RWPE2 (cell line): ENCODE results near the gene ZBTB48.

Experiments
- ATAC-seq: fragments of 200-7000 bp; cut with Tn5 transposase; 3 replicates; pipeline ENCODE4 v1.9.1; 2021; ENCODE audit warnings: low read depth
- DNase-seq: peaks from one replicate; pipeline ENCODE4 v3.0.0-alpha.2; 2020; ENCODE audit warnings: low spot score
- H3K27ac ChIP-seq: fragments of 450-650 bp; 2 replicates; pipeline ENCODE4 v1.5.1; 2017; ENCODE audit warnings: mild to moderate bottlenecking; ENCODE audit not compliant: poor library complexity, severe bottlenecking
- H3K27me3 ChIP-seq: fragments of 250-450 bp; sonication (Bioruptor Pico); 2 replicates; pipeline ENCODE4 v1.5.1; 2021; ENCODE audit warnings: mild to moderate bottlenecking, moderate library complexity; ENCODE audit not compliant: insufficient read depth, poor library complexity, severe bottlenecking
- H3K36me3 ChIP-seq: fragments of 250-450 bp; sonication (Bioruptor Pico); 2 replicates; pipeline ENCODE4 v1.5.1; 2020; ENCODE audit warnings: low read depth, mild to moderate bottlenecking, moderate library complexity
- H3K4me1 ChIP-seq: fragments of 250-450 bp; sonication (Bioruptor Pico); 2 replicates; pipeline ENCODE4 v1.5.1; 2021; ENCODE audit warnings: mild to moderate bottlenecking, moderate library complexity; ENCODE audit not compliant: insufficient read depth, poor library complexity, severe bottlenecking
- H3K4me3 ChIP-seq: fragments of 250-450 bp; sonication (Bioruptor Pico); 2 replicates; pipeline ENCODE4 v1.5.1; 2021; ENCODE audit warnings: mild to moderate bottlenecking, moderate library complexity; ENCODE audit not compliant: severe bottlenecking
- H3K9me3 ChIP-seq: fragments of 250-450 bp; sonication (Bioruptor Pico); 2 replicates; pipeline ENCODE4 v1.5.1; 2021; ENCODE audit warnings: mild to moderate bottlenecking, moderate library complexity; ENCODE audit not compliant: severe bottlenecking
- TF ChIP-seq, protein P1 (sequence below): fragments of 450-650 bp; IDR thresholded peaks from one replicate; pipeline ENCODE4 v1.5.1; 2017; ENCODE audit warnings: mild to moderate bottlenecking, moderate library complexity; ENCODE audit not compliant: poor library complexity, severe bottlenecking

ZBTB48 gene

DNA sequence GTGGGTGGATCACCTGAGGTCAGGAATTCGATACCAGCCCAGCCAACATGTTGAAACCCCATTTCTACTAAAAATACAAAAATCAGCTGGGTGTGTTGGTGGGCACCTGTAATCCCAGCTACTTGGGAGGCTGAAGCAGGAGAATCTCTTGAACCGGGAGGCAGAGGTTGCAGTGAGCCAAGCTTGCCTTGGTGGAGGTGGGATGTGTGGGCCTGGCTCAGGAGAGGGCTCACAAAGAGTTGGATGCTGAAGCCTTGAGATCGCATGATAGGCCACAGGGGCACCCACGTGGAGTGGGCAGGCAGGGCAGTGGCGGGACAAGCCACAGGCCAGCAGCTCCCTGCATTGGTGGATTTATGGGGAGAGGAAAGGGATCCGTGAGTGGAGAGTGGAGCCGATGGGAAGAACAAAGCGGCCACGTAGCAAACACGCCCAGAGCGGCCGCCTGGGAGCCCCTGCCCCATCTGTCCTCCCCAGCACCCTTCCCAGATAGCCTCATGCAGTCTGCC, 49.2 kb downstream of the ZBTB48 start:
- H3K27me3 ChIP-seq = no peaks in the 10 kb centered on the region
- DNase-seq (no peak), ATAC-seq (no peak)
- no peak overlapping the region for H3K4me3 ChIP-seq
- H3K36me3 ChIP-seq = peaks cover 62% of the 10 kb centered on the region
- no peaks in the 10 kb centered on the region for H3K9me3 ChIP-seq
- TF ChIP-seq, protein P1, sequence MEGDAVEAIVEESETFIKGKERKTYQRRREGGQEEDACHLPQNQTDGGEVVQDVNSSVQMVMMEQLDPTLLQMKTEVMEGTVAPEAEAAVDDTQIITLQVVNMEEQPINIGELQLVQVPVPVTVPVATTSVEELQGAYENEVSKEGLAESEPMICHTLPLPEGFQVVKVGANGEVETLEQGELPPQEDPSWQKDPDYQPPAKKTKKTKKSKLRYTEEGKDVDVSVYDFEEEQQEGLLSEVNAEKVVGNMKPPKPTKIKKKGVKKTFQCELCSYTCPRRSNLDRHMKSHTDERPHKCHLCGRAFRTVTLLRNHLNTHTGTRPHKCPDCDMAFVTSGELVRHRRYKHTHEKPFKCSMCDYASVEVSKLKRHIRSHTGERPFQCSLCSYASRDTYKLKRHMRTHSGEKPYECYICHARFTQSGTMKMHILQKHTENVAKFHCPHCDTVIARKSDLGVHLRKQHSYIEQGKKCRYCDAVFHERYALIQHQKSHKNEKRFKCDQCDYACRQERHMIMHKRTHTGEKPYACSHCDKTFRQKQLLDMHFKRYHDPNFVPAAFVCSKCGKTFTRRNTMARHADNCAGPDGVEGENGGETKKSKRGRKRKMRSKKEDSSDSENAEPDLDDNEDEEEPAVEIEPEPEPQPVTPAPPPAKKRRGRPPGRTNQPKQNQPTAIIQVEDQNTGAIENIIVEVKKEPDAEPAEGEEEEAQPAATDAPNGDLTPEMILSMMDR = no peak
- H3K4me1 ChIP-seq = no peaks in the 10 kb centered on the region
- H3K27ac ChIP-seq = no peak overlapping the region

DNA sequence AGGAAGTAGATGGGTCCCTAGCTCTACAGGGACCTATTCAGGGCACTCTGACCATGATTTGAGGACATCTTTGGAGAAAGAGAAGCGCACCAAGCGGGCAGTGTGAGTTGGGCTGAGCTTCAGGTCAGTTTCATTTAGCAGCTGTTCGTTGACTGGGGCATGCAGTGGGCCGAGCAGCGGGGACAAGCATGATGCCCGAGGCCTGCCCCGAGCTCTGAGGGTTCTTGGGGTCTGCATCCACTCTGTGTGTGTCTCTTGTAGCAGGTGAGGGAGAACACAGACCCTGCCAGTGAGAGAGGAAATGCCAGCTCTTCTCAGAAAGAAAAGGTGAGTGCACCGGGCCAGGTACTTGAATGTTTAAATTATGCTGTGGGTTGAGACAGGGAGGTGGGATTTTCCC, 50.2 kb downstream of the ZBTB48 start:
- no peak for ATAC-seq
- H3K9me3 ChIP-seq = no peaks in the 10 kb centered on the region
- H3K36me3 ChIP-seq = peaks cover 72% of the 10 kb centered on the region
- DNase-seq = no peak
- no peaks in the 10 kb centered on the region for H3K27me3 ChIP-seq
- H3K27ac ChIP-seq = no peak overlapping the region
- no peak overlapping the region for H3K4me3 ChIP-seq
- TF ChIP-seq, protein P1 = no peak
- no peaks in the 10 kb centered on the region for H3K4me1 ChIP-seq

DNA sequence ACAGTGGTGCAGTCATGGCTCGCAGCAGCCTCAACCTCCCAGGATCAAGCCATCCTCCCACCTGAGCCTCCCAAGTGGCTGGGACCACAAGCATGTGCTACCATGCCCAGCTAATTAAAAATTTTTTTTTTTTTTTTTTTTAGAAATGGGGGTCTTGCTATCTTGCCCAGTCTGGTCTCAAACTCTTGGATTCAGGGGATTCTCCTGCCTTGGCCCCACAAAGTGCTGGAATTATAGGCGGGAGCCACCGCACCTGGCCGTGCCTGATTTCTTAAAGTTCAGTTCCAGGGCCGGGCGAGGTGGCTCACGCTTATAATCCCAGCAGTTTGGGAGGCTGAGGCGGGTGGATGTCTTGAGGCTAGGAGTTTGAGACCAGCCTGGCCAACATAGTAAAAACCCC, 51.3 kb downstream of the ZBTB48 start:
- Histone ChIP-seq H3K4me1 (no peaks in the 10 kb centered on the region), H3K27ac (no peak overlapping the region), H3K27me3 (no peaks in the 10 kb centered on the region), H3K36me3 (peaks cover 80% of the 10 kb centered on the region), H3K4me3 (no peak overlapping the region), H3K9me3 (no peaks in the 10 kb centered on the region)
- ATAC-seq = no peak
- DNase-seq = no peak
- TF ChIP-seq, protein P1 = no peak

DNA sequence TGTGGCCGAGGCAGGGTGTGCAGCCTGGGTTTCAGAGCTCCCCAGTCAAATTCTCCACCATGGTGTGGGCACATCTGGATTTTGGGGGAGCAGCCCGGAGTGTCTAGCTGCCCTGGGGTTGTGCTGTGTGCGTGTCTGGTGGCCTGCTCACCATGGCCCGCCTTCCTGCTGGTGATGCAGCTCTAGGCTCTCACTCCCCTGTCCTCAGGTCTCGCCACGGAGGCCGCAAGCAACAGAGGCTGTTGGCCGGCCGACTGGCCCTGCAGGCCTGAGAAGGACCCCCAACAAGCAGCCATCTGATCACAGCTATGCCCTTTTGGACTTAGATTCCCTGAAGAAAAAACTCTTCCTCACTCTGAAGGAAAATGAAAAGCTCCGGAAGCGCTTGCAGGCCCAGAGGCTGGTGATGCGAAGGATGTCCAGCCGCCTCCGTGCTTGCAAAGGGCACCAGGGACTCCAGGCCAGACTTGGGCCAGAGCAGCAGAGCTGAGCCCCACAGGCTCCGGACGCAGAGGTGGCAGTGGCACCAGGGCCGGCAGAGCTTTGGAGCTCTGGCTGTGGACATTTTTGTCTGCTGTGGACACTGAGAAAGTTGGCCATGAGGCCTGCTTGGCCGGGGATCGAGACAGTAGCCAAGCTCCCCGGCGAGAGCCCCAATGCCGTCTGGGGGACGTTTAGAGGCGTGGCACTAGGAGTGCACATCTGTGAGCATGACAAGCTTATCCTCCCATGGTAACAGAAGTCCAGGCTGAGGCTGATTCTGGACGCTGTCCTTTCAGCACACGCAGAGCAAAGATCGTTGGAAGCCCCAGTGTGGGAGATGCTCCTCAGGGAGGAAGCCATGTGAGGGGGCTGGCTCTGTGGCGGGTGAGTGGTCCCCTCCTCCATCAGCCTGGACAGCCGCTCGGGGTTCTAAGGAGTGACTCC, 53.1 kb downstream of the ZBTB48 start:
- peaks cover 82% of the 10 kb centered on the region for H3K36me3 ChIP-seq
- no peak; the same call in 2 of the 3 replicates for ATAC-seq
- H3K9me3 ChIP-seq = no peaks in the 10 kb centered on the region
- no peaks in the 10 kb centered on the region for H3K4me1 ChIP-seq
- no peak for DNase-seq
- H3K4me3 ChIP-seq = no peak overlapping the region
- no peak overlapping the region for H3K27ac ChIP-seq
- TF ChIP-seq, protein P1 = no peak
- H3K27me3 ChIP-seq = no peaks in the 10 kb centered on the region
